ENCODE measurements around the gene TPGS2. TPM values are rescaled to one million over a fixed set of nuclear protein-coding genes. Genes with fewer than 3 reads are reported as not detected.

The TPGS2 gene
- total RNA-seq, 4 donors from 2014 or later = 32.1 to 87.9 (median 58.2) TPM

DNA sequence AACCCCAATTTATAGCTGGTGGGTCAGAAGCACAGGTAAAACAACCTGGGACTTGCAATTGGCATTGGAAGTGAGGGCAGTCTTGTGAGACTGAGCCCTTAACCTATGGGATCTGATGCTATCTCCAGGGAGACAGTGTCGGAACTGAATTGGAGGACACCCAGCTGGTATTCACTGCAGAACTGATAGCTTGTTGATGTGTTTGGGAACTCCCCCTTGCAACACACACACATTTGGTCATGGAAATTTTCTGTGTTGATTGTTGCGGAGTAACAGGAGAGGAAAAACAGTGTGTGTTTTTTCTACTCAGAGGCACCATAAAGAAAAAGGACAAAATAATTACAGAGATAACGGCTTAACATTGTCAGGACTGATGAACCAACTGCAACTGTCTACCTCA is 16.1 kb downstream of the TPGS2 start:
- Histone ChIP-seq H3K27ac (peak overlapping the region in 3 of 4 donors; percentile 12 to 60 (median 43)), H3K9me3 (no peaks in the 10 kb centered on the region), H3K4me3 (no peak overlapping the region), H3K27me3 (no peaks in the 10 kb centered on the region), H3K4me1 (no peaks in the 10 kb centered on the region), H3K36me3 (peaks cover 0 to 18% (median 0%) of the 10 kb centered on the region in 3 donors)
- DNase-seq = no peak
- TF ChIP-seq POLR2A (IDR thresholded peaks at IDR 0.05) = no peak
- TF ChIP-seq, protein P1, sequence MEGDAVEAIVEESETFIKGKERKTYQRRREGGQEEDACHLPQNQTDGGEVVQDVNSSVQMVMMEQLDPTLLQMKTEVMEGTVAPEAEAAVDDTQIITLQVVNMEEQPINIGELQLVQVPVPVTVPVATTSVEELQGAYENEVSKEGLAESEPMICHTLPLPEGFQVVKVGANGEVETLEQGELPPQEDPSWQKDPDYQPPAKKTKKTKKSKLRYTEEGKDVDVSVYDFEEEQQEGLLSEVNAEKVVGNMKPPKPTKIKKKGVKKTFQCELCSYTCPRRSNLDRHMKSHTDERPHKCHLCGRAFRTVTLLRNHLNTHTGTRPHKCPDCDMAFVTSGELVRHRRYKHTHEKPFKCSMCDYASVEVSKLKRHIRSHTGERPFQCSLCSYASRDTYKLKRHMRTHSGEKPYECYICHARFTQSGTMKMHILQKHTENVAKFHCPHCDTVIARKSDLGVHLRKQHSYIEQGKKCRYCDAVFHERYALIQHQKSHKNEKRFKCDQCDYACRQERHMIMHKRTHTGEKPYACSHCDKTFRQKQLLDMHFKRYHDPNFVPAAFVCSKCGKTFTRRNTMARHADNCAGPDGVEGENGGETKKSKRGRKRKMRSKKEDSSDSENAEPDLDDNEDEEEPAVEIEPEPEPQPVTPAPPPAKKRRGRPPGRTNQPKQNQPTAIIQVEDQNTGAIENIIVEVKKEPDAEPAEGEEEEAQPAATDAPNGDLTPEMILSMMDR (IDR thresholded peaks at IDR 0.05) = no peak

- Histone ChIP-seq H3K27me3 (no peaks in the 10 kb centered on the region), H3K27ac (peak overlapping the region in 2 of 4 donors; percentile 12 to 43), H3K4me3 (no peak overlapping the region), H3K9me3 (no peaks in the 10 kb centered on the region), H3K36me3 (peaks cover 0 to 21% (median 0%) of the 10 kb centered on the region in 3 donors), H3K4me1 (no peaks in the 10 kb centered on the region)
- TF ChIP-seq, protein P1 (IDR thresholded peaks at IDR 0.05) = no peak
- TF ChIP-seq POLR2A (IDR thresholded peaks at IDR 0.05) = no peak
- DNase-seq = no peak
These were observed 16.8 kb downstream of the TPGS2 start for GRCh38 chr18:36811955-36812354.

DNA sequence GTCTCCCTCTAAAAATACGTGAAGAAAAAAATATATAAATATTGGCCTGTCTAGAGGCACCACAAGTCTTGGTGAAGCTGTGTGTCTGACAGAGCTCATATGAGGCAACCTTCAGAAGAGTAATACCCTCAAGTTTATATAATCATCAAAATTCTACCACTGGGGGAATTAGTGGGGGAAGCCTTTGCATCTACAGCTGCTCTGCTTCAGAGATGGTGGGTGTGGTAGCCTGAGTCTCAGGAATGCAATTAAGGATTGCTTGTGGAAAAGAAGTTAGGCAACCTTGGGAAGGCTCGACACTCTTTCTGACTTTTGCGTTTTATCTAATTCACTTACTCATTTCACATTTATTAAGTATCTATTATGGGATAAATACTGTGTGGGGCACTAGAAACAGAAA is 17.4 kb downstream of the TPGS2 start:
- TF ChIP-seq, protein P1 (IDR thresholded peaks at IDR 0.05) = no peak
- no peak for TF ChIP-seq POLR2A (IDR thresholded peaks at IDR 0.05)

DNA sequence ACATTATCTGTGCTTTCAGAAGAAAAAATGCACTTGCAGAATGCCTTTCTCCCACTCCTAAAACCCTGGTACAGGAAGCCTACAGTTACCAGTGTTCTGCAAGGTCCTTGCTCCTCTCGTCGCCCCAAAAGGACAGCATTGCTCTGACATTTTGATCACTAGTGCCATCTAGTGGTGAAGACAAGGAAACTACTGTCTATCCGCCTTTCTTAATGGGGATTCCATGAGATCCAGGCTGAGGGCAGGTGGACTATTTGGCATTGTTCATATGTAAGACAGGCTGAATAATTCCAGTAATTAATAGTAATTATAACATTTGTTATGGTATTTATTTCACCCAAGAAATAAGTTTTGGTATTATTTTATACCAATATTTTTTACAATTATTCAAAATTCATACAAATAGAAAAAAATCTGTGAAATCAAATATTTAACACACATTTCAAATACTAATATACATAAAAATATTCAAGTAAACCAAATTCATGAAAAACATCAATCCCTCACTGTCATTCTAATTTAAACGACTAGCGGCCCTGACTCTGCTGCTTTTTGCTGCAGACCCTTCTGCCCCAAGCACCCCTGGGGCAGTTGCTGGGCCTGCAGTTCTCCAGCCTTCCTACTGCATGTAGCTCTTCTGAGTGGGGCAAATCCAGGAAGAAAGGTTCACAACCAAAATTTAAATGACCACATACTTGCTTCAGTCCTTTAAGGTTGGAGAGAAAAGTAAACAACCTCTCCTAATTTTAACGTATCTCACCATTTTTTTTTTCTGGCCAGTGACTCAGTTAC is 19.0 kb downstream of the TPGS2 start:
- Histone ChIP-seq H3K27me3 (no peaks in the 10 kb centered on the region), H3K36me3 (peaks cover 0 to 17% (median 0%) of the 10 kb centered on the region in 3 donors), H3K4me3 (no peak overlapping the region), H3K4me1 (no peaks in the 10 kb centered on the region), H3K27ac (no peak overlapping the region), H3K9me3 (no peaks in the 10 kb centered on the region)
- DNase-seq = peak in 2 of 3 donors; percentile 17 to 64
- TF ChIP-seq, protein P1 (IDR thresholded peaks at IDR 0.05) = peak; percentile 38 to 79 (median 72)
- TF ChIP-seq POLR2A (IDR thresholded peaks at IDR 0.05) = no peak

More for the DNA sequence above, 17.4 kb downstream of the TPGS2 start:
- no peak overlapping the region for H3K27ac ChIP-seq
- no peak for DNase-seq
- no peaks in the 10 kb centered on the region for H3K27me3 ChIP-seq
- no peaks in the 10 kb centered on the region for H3K4me1 ChIP-seq
- peaks cover 0 to 18% (median 0%) of the 10 kb centered on the region in 3 donors for H3K36me3 ChIP-seq
- no peak overlapping the region for H3K4me3 ChIP-seq
- no peaks in the 10 kb centered on the region for H3K9me3 ChIP-seq

DNA sequence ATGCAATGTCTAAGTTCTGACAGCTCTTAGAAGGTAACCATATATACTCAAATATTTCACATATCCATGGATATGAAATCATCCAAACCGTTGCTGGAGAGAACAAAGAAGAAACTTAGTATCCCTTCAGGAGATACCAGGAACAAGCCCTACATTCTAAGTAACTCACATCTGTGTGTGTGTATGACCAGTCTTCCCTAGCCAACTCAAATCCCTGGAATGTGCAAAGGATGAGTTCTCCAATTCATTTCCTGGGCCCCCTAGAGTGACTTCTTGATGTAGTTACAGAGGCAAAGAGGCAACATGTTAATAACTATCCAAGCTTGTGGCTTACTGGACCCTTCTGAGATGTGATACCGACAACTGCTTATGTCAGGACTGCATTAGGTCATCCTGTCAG is 20.1 kb downstream of the TPGS2 start:
- no peaks in the 10 kb centered on the region for H3K27me3 ChIP-seq
- TF ChIP-seq POLR2A (IDR thresholded peaks at IDR 0.05) = no peak
- TF ChIP-seq, protein P1 (IDR thresholded peaks at IDR 0.05) = no peak
- DNase-seq = no peak
- H3K4me3 ChIP-seq = no peak overlapping the region
- no peak overlapping the region for H3K27ac ChIP-seq
- peaks cover 0 to 22% (median 0%) of the 10 kb centered on the region in 3 donors for H3K36me3 ChIP-seq
- no peaks in the 10 kb centered on the region for H3K4me1 ChIP-seq
- H3K9me3 ChIP-seq = no peaks in the 10 kb centered on the region

Measured in Peyer's patch (tissue), 4 donors.